CD14-positive monocyte (primary cell): Measurements from ENCODE around the gene SCN10A. TPM values are rescaled to one million over a fixed set of nuclear protein-coding genes. Genes with fewer than 3 reads are reported as not detected.

Source experiments
- DNase-seq, 3 donors: peaks; one replicate each; pipeline ENCODE4 v3.0.0-alpha.2; 2011 to 2022
- H2AFZ ChIP-seq: 2 replicates; pipeline ENCODE4 v1.6.0; 2012; ENCODE audit warnings: mild to moderate bottlenecking, low read depth, low read length, inconsistent platforms; ENCODE audit not compliant: insufficient read depth, poor library complexity, severe bottlenecking
- H3K27ac ChIP-seq, 2 donors: 1 replicate in 1 of 2; 2 replicates in 1 of 2; pipeline ENCODE4 v1.5.1; 2012 to 2013; ENCODE audit warnings: low read length in 2 of 2, control low read depth in 1 of 2, inconsistent platforms in 1 of 2, low read depth in 1 of 2, mild to moderate bottlenecking in 1 of 2
- H3K27me3 ChIP-seq, 2 donors: one replicate each; pipeline versions ENCODE4 v1.6.0 to v1.6.1; 2011 to 2013; ENCODE audit warnings: low read length in 2 of 2; ENCODE audit not compliant: control insufficient read depth in 2 of 2, insufficient read depth in 2 of 2
- H3K36me3 ChIP-seq, 2 donors: replicated peaks in 1 of 2; 1 replicate in 1 of 2; 2 replicates in 1 of 2; pipeline versions ENCODE4 v1.5.1 to v1.6.1; 2012 to 2013; ENCODE audit warnings: low read length in 2 of 2, control low read depth in 1 of 2, inconsistent platforms in 1 of 2, mild to moderate bottlenecking in 1 of 2; ENCODE audit not compliant: insufficient read depth in 2 of 2, control insufficient read depth in 1 of 2
- H3K4me1 ChIP-seq, 2 donors: 1 replicate in 1 of 2; 2 replicates in 1 of 2; pipeline versions ENCODE4 v1.5.1 to v1.6.1; 2012 to 2013; ENCODE audit warnings: low read length in 2 of 2, control low read depth in 1 of 2, inconsistent platforms in 1 of 2, mild to moderate bottlenecking in 1 of 2, moderate library complexity in 1 of 2; ENCODE audit not compliant: insufficient read depth in 2 of 2, control insufficient read depth in 1 of 2
- H3K4me2 ChIP-seq: replicated peaks from 2 replicates; pipeline ENCODE3; 2012; ENCODE audit warnings: low read length, moderate library complexity, mild to moderate bottlenecking; ENCODE audit not compliant: poor library complexity, severe bottlenecking; ENCODE audit errors: extremely low read depth
- H3K4me3 ChIP-seq, 3 experiments: fragments of 200-600 bp in 1 of 3; sonication (generic) in 1 of 3; replicated peaks in 1 of 3; 1 replicate in 2 of 3; 2 replicates in 1 of 3; pipeline ENCODE4 v1.5.1; 2011 to 2013; ENCODE audit warnings: low read length in 3 of 3, mild to moderate bottlenecking in 3 of 3, control low read depth in 2 of 3, low read depth in 2 of 3, inconsistent platforms in 1 of 3, moderate library complexity in 1 of 3
- H3K79me2 ChIP-seq: 2 replicates; pipeline ENCODE4 v1.6.0; 2012; ENCODE audit warnings: mild to moderate bottlenecking, control low read depth, inconsistent platforms, low read length, moderate library complexity; ENCODE audit not compliant: insufficient read depth
- H3K9ac ChIP-seq: 2 replicates; pipeline ENCODE4 v1.6.0; 2017; ENCODE audit warnings: low read length, mild to moderate bottlenecking; ENCODE audit not compliant: insufficient read depth, poor library complexity, severe bottlenecking
- H3K9me3 ChIP-seq, 2 donors: replicated peaks in 1 of 2; 1 replicate in 1 of 2; 2 replicates in 1 of 2; pipeline versions ENCODE4 v1.5.1 to v1.6.1; 2012 to 2013; ENCODE audit warnings: low read length in 2 of 2, control low read depth in 1 of 2; ENCODE audit not compliant: control insufficient read depth in 1 of 2, insufficient read depth in 1 of 2
- H4K20me1 ChIP-seq: 2 replicates; pipeline ENCODE4 v1.6.0; 2012; ENCODE audit warnings: mild to moderate bottlenecking, low read length, control low read depth, moderate library complexity; ENCODE audit not compliant: insufficient read depth
- H3K27ac Mint-ChIP-seq, 7 donors: one replicate each; pipeline ENCODE4 v1.8.0; 2020; ENCODE audit warnings: mild to moderate bottlenecking in 7 of 7, mixed read lengths in 7 of 7, moderate library complexity in 6 of 7, inconsistent platforms in 2 of 7
- H3K27me3 Mint-ChIP-seq, 3 donors: one replicate each; pipeline ENCODE4 v1.8.0; 2021 to 2022; ENCODE audit warnings: low read depth in 3 of 3, mild to moderate bottlenecking in 3 of 3, mixed read lengths in 3 of 3, moderate library complexity in 3 of 3, inconsistent platforms in 1 of 3
- H3K36me3 Mint-ChIP-seq, 2 donors: one replicate each; pipeline ENCODE4 v1.8.0; 2020; ENCODE audit warnings: mixed read lengths in 2 of 2, inconsistent platforms in 1 of 2, mild to moderate bottlenecking in 1 of 2
- H3K4me1 Mint-ChIP-seq: one replicate; pipeline ENCODE4 v1.8.0; 2020; ENCODE audit warnings: mild to moderate bottlenecking, mixed read lengths
- H3K4me3 Mint-ChIP-seq, 2 donors: one replicate each; pipeline ENCODE4 v1.8.0; 2020; ENCODE audit warnings: mild to moderate bottlenecking in 2 of 2, mixed read lengths in 2 of 2, moderate library complexity in 1 of 2
- H3K9me3 Mint-ChIP-seq, 7 donors: one replicate each; pipeline ENCODE4 v1.8.0; 2020 to 2022; ENCODE audit warnings: mixed read lengths in 7 of 7, mild to moderate bottlenecking in 6 of 7, moderate library complexity in 6 of 7, inconsistent platforms in 2 of 7
- WGBS: methylation state at CpG from one replicate; pipeline ENCODE4 v1.1.5; 2013; ENCODE audit warnings: missing lambda C conversion rate; ENCODE audit not compliant: insufficient coverage; 5-methylcytosine and 5-hydroxymethylcytosine counted together
- intact Hi-C, 2 donors: fragments of 100-400 bp; cut with micrococcal nuclease; formaldehyde crosslinking; loops; one replicate each; pipeline versions ENCODE4 v1.15.0 to v1.15.1; 2023
- polyA plus RNA-seq, 3 donors: library from polyadenylated mRNA; depleted of rRNA in 1 of 3; unstranded in 2 of 3; stranded (reverse) in 1 of 3; fragments of 300-500 nt in 2 of 3; fragments of >200 nt in 1 of 3; fragmentation: Illumina TruSeq in 2 of 3; gene quantifications; 1 replicate in 2 of 3; 2 replicates in 1 of 3; pipeline ENCODE4 v1.2.3, GENCODE V29; 2012 to 2021
- TF ChIP-seq, protein P1 (sequence below): fragments of 200-600 bp; IDR thresholded peaks from one replicate; pipeline ENCODE4 v1.8.0; 2022; ENCODE audit warnings: antibody characterized with exemption, mild to moderate bottlenecking

Gene SCN10A
- polyA plus RNA-seq, 3 donors = not detected

DNA sequence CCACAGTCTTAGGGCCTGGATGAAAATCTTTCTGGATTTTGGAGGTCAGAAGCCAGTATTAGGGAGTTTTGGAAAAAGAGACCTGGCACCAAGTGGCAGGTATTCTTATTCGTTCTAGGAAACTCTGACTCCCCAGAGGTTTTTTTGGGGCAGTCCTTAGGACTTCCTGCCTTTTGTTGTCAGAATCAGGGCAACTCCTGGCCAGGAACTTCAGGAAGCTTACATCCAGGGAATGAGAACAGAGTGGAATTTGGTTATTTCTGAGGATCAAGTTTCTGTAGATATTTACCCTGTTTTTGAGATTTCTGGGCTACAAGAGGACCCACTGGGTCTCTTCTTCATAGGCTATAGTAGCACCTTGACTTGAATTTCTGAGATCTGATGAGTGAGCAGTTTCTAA is 15.5 kb downstream of the SCN10A start:
- Histone ChIP-seq H3K4me3 (no peak overlapping the region), H3K36me3 (no peaks in the 10 kb centered on the region), H3K27ac (no peak overlapping the region), H3K9me3 (no peaks in the 10 kb centered on the region), H3K4me1 (no peaks in the 10 kb centered on the region), H4K20me1 (no peaks in the 10 kb centered on the region), H3K4me2 (no peak overlapping the region), H3K9ac (no peak overlapping the region), H3K79me2 (no peaks in the 10 kb centered on the region), H2AFZ (no peak overlapping the region), H3K27me3 (no peaks in the 10 kb centered on the region)
- Mint-ChIP-seq H3K9me3 (peaks cover 0 to 2% (median 0%) of the 10 kb centered on the region in 7 donors), H3K27ac (no peak overlapping the region), H3K4me1 (no peaks in the 10 kb centered on the region), H3K4me3 (no peak overlapping the region), H3K27me3 (peaks cover 0 to 4% (median 4%) of the 10 kb centered on the region in 3 donors), H3K36me3 (no peaks in the 10 kb centered on the region)
- intact Hi-C loops = no loop called here
- DNase-seq = no peak
- WGBS = 71% methylated on average over 1 of the region's 1 CpG
- TF ChIP-seq, protein P1, sequence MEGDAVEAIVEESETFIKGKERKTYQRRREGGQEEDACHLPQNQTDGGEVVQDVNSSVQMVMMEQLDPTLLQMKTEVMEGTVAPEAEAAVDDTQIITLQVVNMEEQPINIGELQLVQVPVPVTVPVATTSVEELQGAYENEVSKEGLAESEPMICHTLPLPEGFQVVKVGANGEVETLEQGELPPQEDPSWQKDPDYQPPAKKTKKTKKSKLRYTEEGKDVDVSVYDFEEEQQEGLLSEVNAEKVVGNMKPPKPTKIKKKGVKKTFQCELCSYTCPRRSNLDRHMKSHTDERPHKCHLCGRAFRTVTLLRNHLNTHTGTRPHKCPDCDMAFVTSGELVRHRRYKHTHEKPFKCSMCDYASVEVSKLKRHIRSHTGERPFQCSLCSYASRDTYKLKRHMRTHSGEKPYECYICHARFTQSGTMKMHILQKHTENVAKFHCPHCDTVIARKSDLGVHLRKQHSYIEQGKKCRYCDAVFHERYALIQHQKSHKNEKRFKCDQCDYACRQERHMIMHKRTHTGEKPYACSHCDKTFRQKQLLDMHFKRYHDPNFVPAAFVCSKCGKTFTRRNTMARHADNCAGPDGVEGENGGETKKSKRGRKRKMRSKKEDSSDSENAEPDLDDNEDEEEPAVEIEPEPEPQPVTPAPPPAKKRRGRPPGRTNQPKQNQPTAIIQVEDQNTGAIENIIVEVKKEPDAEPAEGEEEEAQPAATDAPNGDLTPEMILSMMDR = no peak

DNA sequence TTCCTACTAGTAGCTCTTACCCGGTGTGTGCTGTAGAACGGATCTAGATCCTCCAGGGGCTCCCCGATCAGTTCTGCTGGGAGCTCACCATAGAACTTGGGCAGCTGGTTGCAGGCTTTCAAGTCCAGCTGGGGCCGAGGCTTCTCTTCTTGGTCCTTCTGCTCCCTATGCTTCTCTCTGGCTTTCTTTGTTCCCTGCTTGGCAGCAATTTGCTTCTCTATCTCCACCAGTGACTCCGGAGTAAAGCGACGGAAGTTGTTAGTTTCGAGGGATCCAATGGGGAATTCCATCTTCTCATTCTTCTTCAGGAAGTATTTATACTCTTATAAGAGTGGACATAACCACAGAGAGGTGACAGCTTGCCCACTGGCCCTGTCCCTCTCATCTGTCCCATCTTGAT is 22.3 kb downstream of the SCN10A start:
- no peaks in the 10 kb centered on the region for H3K79me2 ChIP-seq
- H4K20me1 ChIP-seq = no peaks in the 10 kb centered on the region
- no peaks in the 10 kb centered on the region for H3K4me1 ChIP-seq
- intact Hi-C loops = no loop called here
- no peak for DNase-seq
- H3K36me3 ChIP-seq = no peaks in the 10 kb centered on the region
- H3K4me3 ChIP-seq = no peak overlapping the region
- H3K9ac ChIP-seq = no peak overlapping the region
- H3K27me3 Mint-ChIP-seq = peaks cover 0 to 7% (median 2%) of the 10 kb centered on the region in 3 donors
- TF ChIP-seq, protein P1 = no peak
- H3K9me3 ChIP-seq = no peaks in the 10 kb centered on the region
- no peak overlapping the region for H3K4me3 Mint-ChIP-seq
- no peak overlapping the region for H2AFZ ChIP-seq
- H3K9me3 Mint-ChIP-seq = peaks cover 0 to 2% (median 0%) of the 10 kb centered on the region in 7 donors
- WGBS = 93% methylated on average over 4 of the region's 8 CpGs
- no peaks in the 10 kb centered on the region for H3K4me1 Mint-ChIP-seq
- no peaks in the 10 kb centered on the region for H3K27me3 ChIP-seq
- no peak overlapping the region for H3K27ac Mint-ChIP-seq
- no peak overlapping the region for H3K27ac ChIP-seq
- no peaks in the 10 kb centered on the region for H3K36me3 Mint-ChIP-seq
- H3K4me2 ChIP-seq = no peak overlapping the region
